ENCODE measurements around the gene DNAH14. TPM values are rescaled to one million over a fixed set of nuclear protein-coding genes. Genes with fewer than 3 reads are reported as not detected.

Gene DNAH14
- total RNA-seq, 2 donors from 2014 or later, result 5.8 to 7.7 TPM

DNA sequence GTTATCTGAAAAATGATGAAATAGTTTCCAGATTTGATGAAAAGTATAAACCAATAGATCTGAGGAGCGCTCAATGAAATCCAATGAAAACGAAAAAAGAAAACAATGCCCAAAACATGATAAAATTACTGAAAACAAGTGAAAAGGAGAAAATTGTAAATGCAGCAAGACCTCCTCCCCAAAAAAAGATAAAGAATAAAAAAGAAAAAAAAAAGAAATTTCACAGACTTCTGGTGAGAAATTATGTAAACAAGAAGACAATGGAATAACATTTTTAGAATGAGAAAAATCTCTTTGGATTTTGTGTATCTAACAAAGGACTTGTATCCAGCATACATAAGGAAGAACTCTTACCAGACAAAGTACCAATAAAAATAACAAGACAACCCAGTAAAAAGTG lies 134.2 kb downstream of the DNAH14 start:
- DNase-seq (ENCODE audit: low spot score), result no peak
- no peak overlapping the region for H3K27ac ChIP-seq
- TF ChIP-seq, protein P1, sequence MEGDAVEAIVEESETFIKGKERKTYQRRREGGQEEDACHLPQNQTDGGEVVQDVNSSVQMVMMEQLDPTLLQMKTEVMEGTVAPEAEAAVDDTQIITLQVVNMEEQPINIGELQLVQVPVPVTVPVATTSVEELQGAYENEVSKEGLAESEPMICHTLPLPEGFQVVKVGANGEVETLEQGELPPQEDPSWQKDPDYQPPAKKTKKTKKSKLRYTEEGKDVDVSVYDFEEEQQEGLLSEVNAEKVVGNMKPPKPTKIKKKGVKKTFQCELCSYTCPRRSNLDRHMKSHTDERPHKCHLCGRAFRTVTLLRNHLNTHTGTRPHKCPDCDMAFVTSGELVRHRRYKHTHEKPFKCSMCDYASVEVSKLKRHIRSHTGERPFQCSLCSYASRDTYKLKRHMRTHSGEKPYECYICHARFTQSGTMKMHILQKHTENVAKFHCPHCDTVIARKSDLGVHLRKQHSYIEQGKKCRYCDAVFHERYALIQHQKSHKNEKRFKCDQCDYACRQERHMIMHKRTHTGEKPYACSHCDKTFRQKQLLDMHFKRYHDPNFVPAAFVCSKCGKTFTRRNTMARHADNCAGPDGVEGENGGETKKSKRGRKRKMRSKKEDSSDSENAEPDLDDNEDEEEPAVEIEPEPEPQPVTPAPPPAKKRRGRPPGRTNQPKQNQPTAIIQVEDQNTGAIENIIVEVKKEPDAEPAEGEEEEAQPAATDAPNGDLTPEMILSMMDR (IDR thresholded peaks at IDR 0.05), result no peak
- no peaks in the 10 kb centered on the region for H3K36me3 ChIP-seq
- peaks cover 0 to 7% of the 10 kb centered on the region in 2 donors for H3K9me3 ChIP-seq
- H3K4me1 ChIP-seq, result no peaks in the 10 kb centered on the region
- H3K4me3 ChIP-seq, result no peak overlapping the region
- no peaks in the 10 kb centered on the region for H3K27me3 ChIP-seq

DNA sequence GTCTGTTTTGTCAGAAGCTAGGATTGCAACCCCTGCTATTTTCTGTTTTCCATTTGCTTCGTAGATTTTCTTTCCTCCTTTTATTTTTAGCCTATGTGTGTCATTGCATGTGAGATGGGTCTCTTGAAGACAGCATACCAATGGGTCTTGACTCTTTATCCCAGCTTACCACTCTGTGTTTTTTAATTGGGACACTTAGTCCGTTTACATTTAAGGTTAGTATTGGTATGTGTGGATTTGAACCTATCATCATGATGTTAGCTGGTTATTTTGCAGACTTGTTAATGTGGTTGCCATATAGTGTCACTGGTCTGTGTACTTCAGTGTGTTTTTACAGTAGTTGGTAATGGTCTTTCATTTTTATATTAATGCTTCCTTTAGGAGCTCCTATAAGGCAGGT lies 141.5 kb downstream of the DNAH14 start:
- Histone ChIP-seq H3K27ac (no peak overlapping the region), H3K4me3 (no peak overlapping the region), H3K4me1 (no peaks in the 10 kb centered on the region), H3K36me3 (no peaks in the 10 kb centered on the region), H3K9me3 (peaks cover 0 to 24% of the 10 kb centered on the region in 2 donors), H3K27me3 (no peaks in the 10 kb centered on the region)
- TF ChIP-seq, protein P1 (IDR thresholded peaks at IDR 0.05), result no peak
- DNase-seq (ENCODE audit: low spot score), result no peak

DNA sequence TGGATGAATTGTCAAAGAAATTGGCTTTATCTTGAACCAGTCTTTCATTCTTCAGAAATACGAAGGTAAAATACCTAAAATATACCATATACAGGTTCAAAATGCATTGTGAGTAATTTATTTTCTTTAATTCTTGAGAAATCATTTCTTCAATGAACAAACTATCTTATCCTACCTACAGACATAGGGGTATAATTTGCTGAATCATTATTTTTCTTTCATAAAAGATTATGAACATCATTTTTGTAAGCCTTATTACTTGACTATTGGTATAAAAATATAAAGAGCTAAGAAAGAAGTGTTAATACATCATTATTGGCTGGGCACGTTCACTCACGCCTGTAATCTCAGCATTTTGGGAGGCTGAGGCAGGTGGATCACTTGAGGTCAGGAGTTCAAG lies 167.7 kb downstream of the DNAH14 start:
- TF ChIP-seq, protein P1 (IDR thresholded peaks at IDR 0.05), result no peak

DNA sequence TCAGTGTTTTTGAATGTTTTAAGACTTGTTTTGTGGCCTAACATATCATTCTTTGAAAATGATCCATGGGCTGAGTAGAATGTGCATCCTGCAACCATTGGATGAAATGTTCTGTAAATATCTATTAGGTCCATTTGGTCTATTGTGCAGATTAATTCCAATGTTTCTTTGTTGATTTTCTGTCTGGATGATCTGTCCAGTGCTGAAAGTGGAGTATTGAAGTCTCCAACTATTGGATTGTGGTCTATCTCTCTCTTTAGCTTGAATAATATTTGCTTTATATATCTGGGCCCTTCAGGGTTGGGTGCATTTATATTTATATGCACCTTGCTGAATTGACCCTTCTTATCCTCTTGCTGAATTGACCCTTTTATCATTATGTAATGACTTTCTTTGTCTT lies 181.5 kb downstream of the DNAH14 start:
- H3K4me1 ChIP-seq, result no peaks in the 10 kb centered on the region
- no peaks in the 10 kb centered on the region for H3K36me3 ChIP-seq
- DNase-seq (ENCODE audit: low spot score), result no peak
- TF ChIP-seq, protein P1 (IDR thresholded peaks at IDR 0.05), result no peak
- no peak overlapping the region for H3K4me3 ChIP-seq
- no peaks in the 10 kb centered on the region for H3K9me3 ChIP-seq
- H3K27me3 ChIP-seq, result no peaks in the 10 kb centered on the region
- no peak overlapping the region for H3K27ac ChIP-seq

More for the DNA sequence above, 167.7 kb downstream of the DNAH14 start:
- Histone ChIP-seq H3K9me3 (peaks cover 0 to 8% of the 10 kb centered on the region in 2 donors), H3K4me1 (no peaks in the 10 kb centered on the region), H3K27ac (no peak overlapping the region), H3K36me3 (no peaks in the 10 kb centered on the region), H3K4me3 (no peak overlapping the region), H3K27me3 (no peaks in the 10 kb centered on the region)
- no peak for DNase-seq (ENCODE audit: low spot score)

DNA sequence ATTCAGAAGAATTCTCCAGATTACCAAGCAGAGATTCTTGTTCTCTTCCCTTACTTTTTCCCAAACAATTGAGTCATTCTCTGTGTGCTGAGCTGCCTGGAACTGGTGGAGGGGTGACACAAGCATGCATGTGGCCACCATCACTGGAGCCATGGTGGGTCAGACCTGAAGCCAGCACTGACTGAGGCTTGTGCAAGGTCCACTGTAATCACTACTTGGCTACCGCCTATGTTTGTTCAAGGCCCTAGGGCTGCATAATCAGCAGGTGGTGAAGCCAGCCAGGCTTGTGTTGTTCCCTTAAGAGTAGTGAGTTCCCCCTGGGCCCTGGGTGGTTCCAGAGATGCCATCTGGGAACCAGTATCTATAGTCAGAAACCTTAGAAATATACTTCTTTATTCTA lies 183.8 kb downstream of the DNAH14 start:
- no peaks in the 10 kb centered on the region for H3K27me3 ChIP-seq

More for the DNA sequence above, 183.8 kb downstream of the DNAH14 start:
- DNase-seq (ENCODE audit: low spot score), result no peak
- Histone ChIP-seq H3K27ac (no peak overlapping the region), H3K4me3 (no peak overlapping the region), H3K4me1 (no peaks in the 10 kb centered on the region), H3K36me3 (no peaks in the 10 kb centered on the region), H3K9me3 (no peaks in the 10 kb centered on the region)
- TF ChIP-seq, protein P1 (IDR thresholded peaks at IDR 0.05), result no peak

All from right atrium auricular region (tissue), 2 donors.